Kidney (tissue), 14 donors: Measurements from ENCODE around the gene NUDT1. TPM values are rescaled to one million over a fixed set of nuclear protein-coding genes. Genes with fewer than 3 reads are reported as not detected.

Experiments
- DNase-seq, 5 donors: peaks; one replicate each; pipeline ENCODE4 v3.0.0-alpha.2; 2013 to 2020
- FAIRE-seq: peaks from 2 replicates; lab custom pipeline; 2012; peaks lifted over from hg19 to GRCh38; lab: Jason Lieb, UNC
- H3K27ac ChIP-seq, 2 donors: one replicate each; pipeline ENCODE4 v1.7.0; 2013; ENCODE audit warnings: low read depth in 2 of 2, low read length in 2 of 2, inconsistent platforms in 1 of 2
- H3K27me3 ChIP-seq: one replicate; pipeline ENCODE4 v1.7.1; 2013; ENCODE audit warnings: low read length, inconsistent platforms; ENCODE audit not compliant: control insufficient read depth, insufficient read depth
- H3K36me3 ChIP-seq, 3 donors: one replicate each; pipeline versions ENCODE4 v1.7.0 to v1.7.1; 2013; ENCODE audit warnings: low read length in 3 of 3, control low read depth in 1 of 3, inconsistent platforms in 1 of 3; ENCODE audit not compliant: insufficient read depth in 3 of 3, control insufficient read depth in 2 of 3
- H3K4me1 ChIP-seq, 3 donors: one replicate each; pipeline versions ENCODE4 v1.7.0 to v1.7.1; 2013; ENCODE audit warnings: low read length in 3 of 3, inconsistent platforms in 1 of 3, low read depth in 1 of 3; ENCODE audit not compliant: control insufficient read depth in 2 of 3, insufficient read depth in 2 of 3
- H3K4me3 ChIP-seq, 3 donors: one replicate each; pipeline versions ENCODE4 v1.7.0 to v1.8.1; 2013; ENCODE audit warnings: low read length in 3 of 3, control low read depth in 1 of 3, inconsistent platforms in 1 of 3
- H3K9ac ChIP-seq, 3 donors: one replicate each; pipeline versions ENCODE4 v1.7.0 to v1.7.1; 2013; ENCODE audit warnings: low read length in 3 of 3, control low read depth in 1 of 3, inconsistent platforms in 1 of 3
- H3K9me3 ChIP-seq, 3 donors: one replicate each; pipeline versions ENCODE4 v1.7.0 to v1.7.1; 2013; ENCODE audit warnings: low read length in 3 of 3, control low read depth in 1 of 3, inconsistent platforms in 1 of 3; ENCODE audit not compliant: control insufficient read depth in 2 of 3, insufficient read depth in 1 of 3
- intact Hi-C: fragments of 100-400 bp; cut with DNase I; formaldehyde crosslinking; loops from one replicate; pipeline ENCODE4 v1.11.1; 2022
- polyA plus RNA-seq: library from polyadenylated mRNA; stranded (reverse); fragments of 350-450 nt; fragmentation: Illumina TruSeq; extraction: RNeasy Lipid Tissue Mini Kit (QIAGEN cat#74804); gene quantifications from one replicate; pipeline ENCODE4 v1.2.3, GENCODE V29; 2014; ENCODE audit warnings: low read depth, low replicate concordance; ENCODE audit not compliant: insufficient read depth
- total RNA-seq: library from RNA; stranded (reverse); fragmentation: NEBNext Ultra II Directional; extraction: Animal tissue kit (Norgen Biotek cat#: 25700); gene quantifications from one replicate; pipeline ENCODE4 v1.2.1, GENCODE V29; 2021
- TF ChIP-seq, protein P1 (sequence below): IDR thresholded peaks from 3 replicates; pipeline ENCODE4 v1.5.1; 2012; ENCODE audit warnings: mild to moderate bottlenecking, moderate library complexity, borderline replicate concordance; ENCODE audit not compliant: insufficient read depth; ENCODE audit errors: extremely low read depth
- donor health status: control.
- donor health status: control.
- donor health status: control.
- donor health status: control.
- donor health status: control.
- donor health status: DM: yes; HTN: yes; CAD: no.
- donor health status: Normal renal cell carcinoma (clear cell type).

NUDT1 gene
- total and polyA plus RNA-seq, 2 donors from 2014 or later = 9.3 to 12.1 TPM

DNA sequence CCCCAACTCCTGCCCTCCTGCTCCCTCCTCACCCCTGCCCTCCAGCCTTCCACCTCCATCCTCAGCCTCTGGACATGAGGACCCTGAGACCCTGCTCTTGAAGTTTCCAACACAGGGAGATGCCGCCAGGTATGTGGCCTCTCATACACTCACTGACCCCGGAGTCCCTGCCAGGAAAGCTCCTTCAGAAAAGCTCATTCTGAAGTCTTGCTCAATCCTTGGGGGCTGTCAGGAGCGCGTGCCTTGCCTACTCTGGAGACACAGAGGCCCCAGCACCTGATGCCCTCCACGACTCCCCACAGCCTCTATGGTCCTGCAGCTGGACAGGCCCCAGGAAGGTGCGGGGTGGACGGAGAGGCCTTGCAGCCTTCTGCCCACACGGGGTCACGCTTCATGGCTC, 11.0 kb downstream of the NUDT1 start:
- Histone ChIP-seq H3K36me3 (no peaks in the 10 kb centered on the region), H3K4me1 (peaks cover 0 to 2% (median 0%) of the 10 kb centered on the region in 3 donors), H3K4me3 (no peak overlapping the region), H3K9ac (no peak overlapping the region), H3K27ac (no peak overlapping the region), H3K27me3 (no peaks in the 10 kb centered on the region), H3K9me3 (no peaks in the 10 kb centered on the region)
- DNase-seq (no peak), FAIRE-seq (no peak)
- intact Hi-C loops = no loop called here
- TF ChIP-seq, protein P1, sequence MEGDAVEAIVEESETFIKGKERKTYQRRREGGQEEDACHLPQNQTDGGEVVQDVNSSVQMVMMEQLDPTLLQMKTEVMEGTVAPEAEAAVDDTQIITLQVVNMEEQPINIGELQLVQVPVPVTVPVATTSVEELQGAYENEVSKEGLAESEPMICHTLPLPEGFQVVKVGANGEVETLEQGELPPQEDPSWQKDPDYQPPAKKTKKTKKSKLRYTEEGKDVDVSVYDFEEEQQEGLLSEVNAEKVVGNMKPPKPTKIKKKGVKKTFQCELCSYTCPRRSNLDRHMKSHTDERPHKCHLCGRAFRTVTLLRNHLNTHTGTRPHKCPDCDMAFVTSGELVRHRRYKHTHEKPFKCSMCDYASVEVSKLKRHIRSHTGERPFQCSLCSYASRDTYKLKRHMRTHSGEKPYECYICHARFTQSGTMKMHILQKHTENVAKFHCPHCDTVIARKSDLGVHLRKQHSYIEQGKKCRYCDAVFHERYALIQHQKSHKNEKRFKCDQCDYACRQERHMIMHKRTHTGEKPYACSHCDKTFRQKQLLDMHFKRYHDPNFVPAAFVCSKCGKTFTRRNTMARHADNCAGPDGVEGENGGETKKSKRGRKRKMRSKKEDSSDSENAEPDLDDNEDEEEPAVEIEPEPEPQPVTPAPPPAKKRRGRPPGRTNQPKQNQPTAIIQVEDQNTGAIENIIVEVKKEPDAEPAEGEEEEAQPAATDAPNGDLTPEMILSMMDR = no peak

DNA sequence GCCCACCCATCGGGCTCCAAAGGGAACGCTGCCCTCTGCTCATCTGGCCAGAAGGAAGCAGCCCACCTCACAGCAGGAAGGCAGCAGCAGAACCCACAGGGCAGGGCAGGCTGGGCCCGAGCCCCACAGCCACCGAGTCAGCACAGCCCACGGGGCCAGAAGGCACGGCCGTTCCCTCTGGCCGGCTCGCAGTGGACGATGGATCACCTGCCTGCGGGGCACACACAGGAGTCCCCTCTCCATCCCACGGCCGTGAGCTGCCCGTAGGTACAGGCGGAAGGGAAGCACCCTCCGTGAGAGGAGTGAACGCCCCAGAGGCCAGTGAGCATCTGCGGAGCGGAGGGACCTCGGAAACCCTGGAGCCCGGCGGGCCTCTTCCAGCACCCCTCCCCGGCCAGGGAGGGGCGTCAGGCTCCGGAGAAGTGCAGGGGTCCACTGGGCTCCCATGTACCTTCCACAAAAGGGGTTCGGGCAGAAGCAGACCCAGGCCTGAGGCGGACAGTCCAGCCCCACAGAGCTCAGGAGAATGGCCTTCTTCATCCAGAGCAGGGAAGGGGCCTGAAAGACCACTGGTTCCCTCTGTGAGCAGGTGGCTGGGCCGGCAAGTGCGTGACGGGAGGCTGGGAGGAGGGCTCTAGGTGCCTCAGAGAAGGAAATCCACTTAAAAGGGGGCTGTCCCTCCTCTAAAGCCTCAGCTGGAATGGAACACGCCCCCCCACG, 11.7 kb downstream of the NUDT1 start:
- FAIRE-seq (no peak), DNase-seq (no peak)
- TF ChIP-seq, protein P1 = no peak
- H3K9ac ChIP-seq = no peak overlapping the region
- H3K4me1 ChIP-seq = peaks cover 0 to 2% (median 0%) of the 10 kb centered on the region in 3 donors
- intact Hi-C loops = no loop called here
- no peaks in the 10 kb centered on the region for H3K9me3 ChIP-seq
- H3K27me3 ChIP-seq = no peaks in the 10 kb centered on the region
- no peaks in the 10 kb centered on the region for H3K36me3 ChIP-seq
- no peak overlapping the region for H3K27ac ChIP-seq
- no peak overlapping the region for H3K4me3 ChIP-seq

DNA sequence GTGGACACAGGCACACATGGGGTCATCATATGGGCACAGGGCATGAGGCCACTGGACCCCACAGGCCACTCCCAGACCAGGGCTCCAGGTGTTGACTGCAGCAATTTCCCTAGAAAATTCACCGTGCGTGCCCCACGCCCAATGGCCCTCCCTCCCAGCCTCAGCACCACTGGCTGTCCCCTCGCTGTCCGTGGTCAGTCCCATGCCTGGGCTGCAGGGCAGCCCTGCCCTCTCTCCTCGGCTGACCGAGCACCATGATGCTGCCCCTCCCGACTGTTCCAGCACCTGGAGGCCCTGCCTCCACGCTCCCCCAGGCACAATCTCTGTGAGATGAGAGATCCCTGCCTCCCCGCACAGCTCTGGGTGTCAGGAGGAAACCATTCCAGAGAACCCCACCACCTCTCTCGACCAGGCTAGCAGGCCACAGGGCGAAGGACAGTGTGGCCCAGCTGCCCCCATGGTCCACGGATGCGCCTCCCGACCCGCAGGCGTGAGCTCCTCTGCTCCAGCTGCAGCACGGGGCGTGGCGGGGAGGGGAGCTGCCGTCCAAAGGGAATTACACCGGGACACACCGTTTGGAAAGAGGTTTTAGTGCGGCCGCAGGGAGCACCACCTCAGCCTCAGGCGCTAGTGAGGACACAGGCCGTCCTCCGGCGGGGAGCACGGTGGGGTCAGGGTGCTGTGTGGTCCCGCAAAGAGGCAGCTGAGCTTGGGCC, 12.6 kb downstream of the NUDT1 start:
- Histone ChIP-seq H3K36me3 (no peaks in the 10 kb centered on the region), H3K4me1 (peaks cover 0 to 2% (median 0%) of the 10 kb centered on the region in 3 donors), H3K27me3 (no peaks in the 10 kb centered on the region), H3K4me3 (no peak overlapping the region), H3K27ac (no peak overlapping the region), H3K9me3 (no peaks in the 10 kb centered on the region), H3K9ac (no peak overlapping the region)
- no peak for DNase-seq
- TF ChIP-seq, protein P1 = no peak
- no peak for FAIRE-seq
- intact Hi-C loops = no loop called here
